HCT116 (cell line): ENCODE measurements around the gene CCL18. TPM values are rescaled to one million over a fixed set of nuclear protein-coding genes. Genes with fewer than 3 reads are reported as not detected.

Source experiments
- ATAC-seq: fragments of 200-7000 bp; cut with Tn5 transposase; 2 replicates; pipeline ENCODE4 v1.9.1; 2020; ENCODE audit warnings: mild to moderate bottlenecking, moderate library complexity
- BruUV-seq: library from RNA; stranded (reverse); fragments of 400-500 nt; replicated peaks from 2 replicates; lab custom pipeline; 2021; lab: Mats Ljungman, UMichigan
- CTCF ChIA-PET: fragments of 300-600 bp; sonication (Branson Sonifier 250); formaldehyde crosslinking; loops from one replicate; lab custom pipeline; 2021; ENCODE audit warnings: antibody characterized with exemption; lab: Charles Lee
- POLR2A ChIA-PET: fragments of 300-600, 350-600 bp; sonication (Branson Sonifier 250); formaldehyde crosslinking; loops from one replicate; lab custom pipeline; 2021; ENCODE audit warnings: antibody characterized with exemption; lab: Charles Lee
- RAD21 ChIA-PET, 2 experiments: fragments of 300-600 bp; sonication (Branson Sonifier 250); formaldehyde crosslinking; loops; one replicate each; lab custom pipeline; 2023; ENCODE audit warnings: low total read pairs in 2 of 2; ENCODE audit not compliant: uncharacterized antibody in 2 of 2, unreplicated experiment in 2 of 2, low non-redundant PET in 1 of 2; lab: Charles Lee
- DNase-seq: peaks from one replicate; pipeline ENCODE4 v3.0.0-alpha.2; 2010; ENCODE audit warnings: low read depth, low spot score
- H2AFZ ChIP-seq: fragments of 200-600 bp; shearing (Covaris generic), sonication (generic); 2 replicates; pipeline ENCODE4 v1.6.1; 2017; ENCODE audit warnings: low read depth, mixed run types, mixed read lengths, antibody characterized with exemption, low read length; ENCODE audit not compliant: poor library complexity, severe bottlenecking
- H3K27ac ChIP-seq: 2 replicates; pipeline ENCODE4 v1.5.1; 2012; ENCODE audit warnings: low read depth, low read length
- H3K27me3 ChIP-seq: fragments of 200-600 bp; sonication (generic); 2 replicates; pipeline ENCODE4 v1.6.1; 2016; ENCODE audit warnings: mixed run types, low read length, mixed read lengths; ENCODE audit not compliant: insufficient read depth
- H3K36me3 ChIP-seq, 2 experiments: fragments of 200-500 bp in 1 of 2; fragments of 200-600 bp in 1 of 2; sonication (Bioruptor generic) in 1 of 2; sonication (generic) in 1 of 2; 2 replicates each; pipeline versions ENCODE4 v1.5.1 to v1.6.1; 2014 to 2016; ENCODE audit warnings: low read length in 2 of 2, inconsistent platforms in 1 of 2, mixed read lengths in 1 of 2, mixed run types in 1 of 2; ENCODE audit not compliant: insufficient read depth in 2 of 2, control insufficient read depth in 1 of 2
- H3K4me1 ChIP-seq, 2 experiments: fragments of 200-600 bp in 1 of 2; sonication (generic) in 1 of 2; 2 replicates each; pipeline versions ENCODE4 v1.5.1 to v1.6.1; 2012 to 2017; ENCODE audit warnings: low read length in 2 of 2, inconsistent platforms in 1 of 2, mild to moderate bottlenecking in 1 of 2, mixed read lengths in 1 of 2, mixed run types in 1 of 2, moderate library complexity in 1 of 2; ENCODE audit not compliant: insufficient read depth in 2 of 2, control insufficient read depth in 1 of 2
- H3K4me2 ChIP-seq: fragments of 200-600 bp; sonication (generic); 2 replicates; pipeline ENCODE4 v1.6.1; 2017; ENCODE audit warnings: mixed run types, low read length, mixed read lengths
- H3K4me3 ChIP-seq, 2 experiments: fragments of 200-600 bp in 1 of 2; sonication (generic) in 1 of 2; replicated peaks in 1 of 2; 2 replicates each; pipeline ENCODE4 v1.5.1; 2011 to 2016; ENCODE audit warnings: low read length in 2 of 2, control low read depth in 1 of 2, low read depth in 1 of 2, mild to moderate bottlenecking in 1 of 2, mixed read lengths in 1 of 2, mixed run types in 1 of 2
- H3K79me2 ChIP-seq: fragments of 200-600 bp; sonication (generic); 2 replicates; pipeline ENCODE4 v1.6.1; 2017; ENCODE audit warnings: mild to moderate bottlenecking, mixed run types, low read length, moderate library complexity, mixed read lengths; ENCODE audit not compliant: insufficient read depth
- H3K9ac ChIP-seq: fragments of 200-600 bp; sonication (generic); 2 replicates; pipeline ENCODE4 v1.6.1; 2016; ENCODE audit warnings: low read length, mixed read lengths
- H3K9me2 ChIP-seq: fragments of 200-600 bp; sonication (generic), shearing (Covaris generic); 2 replicates; pipeline ENCODE4 v1.6.1; 2017; ENCODE audit warnings: mixed run types, mild to moderate bottlenecking, moderate library complexity; ENCODE audit not compliant: insufficient read depth
- H3K9me3 ChIP-seq, 2 experiments: fragments of 200-500 bp in 1 of 2; fragments of 200-600 bp in 1 of 2; sonication (Bioruptor generic) in 1 of 2; sonication (generic) in 1 of 2; 2 replicates each; pipeline ENCODE4 v1.6.1; 2014 to 2017; ENCODE audit warnings: low read length in 2 of 2, mixed read lengths in 2 of 2, inconsistent platforms in 1 of 2, low read depth in 1 of 2, mild to moderate bottlenecking in 1 of 2, mixed run types in 1 of 2, moderate library complexity in 1 of 2; ENCODE audit not compliant: control insufficient read depth in 1 of 2, insufficient read depth in 1 of 2
- H4K20me1 ChIP-seq: fragments of 200-600 bp; sonication (generic), shearing (Covaris generic); 2 replicates; pipeline ENCODE4 v1.6.1; 2017; ENCODE audit warnings: mixed run types, mild to moderate bottlenecking, moderate library complexity; ENCODE audit not compliant: insufficient read depth
- CBX3 ChIP-seq: IDR thresholded peaks from 2 replicates; pipeline ENCODE4 v1.6.1; 2012; ENCODE audit warnings: low read depth
- CEBPB ChIP-seq: IDR thresholded peaks from 2 replicates; pipeline ENCODE4 v1.6.1; 2012; ENCODE audit warnings: low read depth
- EGR1 ChIP-seq: IDR thresholded peaks from 2 replicates; pipeline ENCODE4 v1.6.1; 2012; ENCODE audit warnings: low read depth
- ELF1 ChIP-seq: IDR thresholded peaks from 2 replicates; pipeline ENCODE4 v1.6.1; 2012; ENCODE audit warnings: low read depth, borderline replicate concordance
- EZH2 ChIP-seq: fragments of 200-600 bp; sonication (generic); IDR thresholded peaks from 2 replicates; pipeline ENCODE4 v1.6.1; 2017; ENCODE audit warnings: antibody characterized with exemption, mixed run types
- EZH2phosphoT487 ChIP-seq: fragments of 200-600 bp; IDR thresholded peaks from 2 replicates; pipeline ENCODE4 v1.6.1; 2018; ENCODE audit warnings: antibody characterized with exemption, borderline replicate concordance
- JUND ChIP-seq: IDR thresholded peaks from 2 replicates; pipeline ENCODE4 v1.6.1; 2012
- POLR2A ChIP-seq: IDR thresholded peaks from 2 replicates; pipeline ENCODE4 v1.7.0; 2011; ENCODE audit warnings: borderline replicate concordance; ENCODE audit not compliant: insufficient read depth, insufficient read length; ENCODE audit errors: extremely low read depth
- SIN3A ChIP-seq: IDR thresholded peaks from 2 replicates; pipeline ENCODE4 v1.6.1; 2012; ENCODE audit warnings: low read depth
- SP1 ChIP-seq: IDR thresholded peaks from 2 replicates; pipeline ENCODE4 v1.6.1; 2012; ENCODE audit warnings: low read depth
- SRF ChIP-seq: IDR thresholded peaks from 2 replicates; pipeline ENCODE4 v1.6.1; 2012; ENCODE audit warnings: low read depth
- TCF7L2 ChIP-seq: IDR thresholded peaks from 2 replicates; pipeline ENCODE4 v1.7.0; 2011; ENCODE audit warnings: borderline replicate concordance, inconsistent platforms; ENCODE audit not compliant: insufficient read depth, insufficient read length; ENCODE audit errors: extremely low read depth
- YY1 ChIP-seq: IDR thresholded peaks from 2 replicates; pipeline ENCODE4 v1.6.1; 2011; ENCODE audit warnings: low read length, low read depth, moderate library complexity, mild to moderate bottlenecking; ENCODE audit not compliant: insufficient replicate concordance; ENCODE audit errors: extremely low read depth
- ZFX ChIP-seq: fragments of 450-650 bp; IDR thresholded peaks from 2 replicates; pipeline ENCODE4 v1.6.1; 2017
- ZNF274 ChIP-seq: fragments of 200-500 bp; sonication (Bioruptor generic); IDR thresholded peaks from 2 replicates; pipeline ENCODE4 v1.6.1; 2014; ENCODE audit warnings: mild to moderate bottlenecking, low read depth, low read length, inconsistent platforms
- intact Hi-C: fragments of 100-400 bp; cut with micrococcal nuclease; formaldehyde crosslinking; loops from 2 replicates; pipeline ENCODE4 v1.10.0; 2022
- total RNA-seq: library from RNA; stranded (reverse); gene quantifications from one replicate; pipeline ENCODE4 v1.2.1, GENCODE V29; 2021; ENCODE audit not compliant: unreplicated experiment
- TF ChIP-seq, protein P1 (sequence below): IDR thresholded peaks from 2 replicates; pipeline ENCODE4 v1.6.1; 2012
- TF ChIP-seq, protein P2 (sequence below): IDR thresholded peaks from 2 replicates; pipeline ENCODE4 v1.6.1; 2012; ENCODE audit warnings: low read depth
- TF ChIP-seq, protein P3 (sequence below), 3 experiments: fragments of 200-600 bp in 1 of 3; sonication (generic) in 1 of 3; IDR thresholded peaks in 2 of 3; conservative IDR thresholded peaks in 1 of 3; 2 replicates each; pipeline ENCODE4 v1.5.1; 2012 to 2017; ENCODE audit warnings: low read depth in 2 of 3, low read length in 2 of 3, antibody characterized with exemption in 1 of 3, borderline replicate concordance in 1 of 3, control low read depth in 1 of 3, mild to moderate bottlenecking in 1 of 3, mixed read lengths in 1 of 3, mixed run types in 1 of 3, moderate library complexity in 1 of 3; ENCODE audit not compliant: insufficient read depth in 1 of 3
- TF ChIP-seq, protein P4 (sequence below): IDR thresholded peaks from 2 replicates; pipeline ENCODE4 v1.6.1; 2012

The CCL18 gene
- total RNA-seq, 1 experiment from 2014 or later = not detected

DNA sequence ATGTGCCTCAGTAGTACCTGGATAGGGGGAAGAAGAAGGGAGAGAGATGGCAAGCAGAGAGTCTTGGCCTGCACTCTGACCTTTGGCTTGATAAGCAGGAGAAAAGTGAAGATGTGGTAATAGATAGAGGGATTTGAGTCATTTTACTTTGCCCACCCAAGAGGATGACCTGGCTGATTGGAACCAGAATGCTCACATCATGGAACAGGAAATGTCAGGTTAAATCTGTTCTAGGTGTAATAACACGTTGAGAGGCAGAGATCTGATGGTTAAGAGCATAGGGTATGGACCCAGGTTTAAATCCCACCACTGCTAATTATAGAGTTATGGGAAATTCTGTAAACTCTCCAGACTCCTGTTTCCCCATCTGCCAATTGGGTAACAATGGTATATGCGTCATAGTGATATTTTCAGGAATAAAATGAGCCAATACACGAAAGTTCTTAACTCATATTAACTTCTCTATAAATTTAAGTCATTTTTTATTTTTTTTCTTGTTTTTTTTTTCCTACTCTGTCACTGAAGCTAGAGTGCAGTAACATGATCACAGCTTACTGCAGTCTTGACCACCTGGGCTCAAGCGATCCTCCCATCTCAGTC is 8.1 kb upstream of the CCL18 start (continued):
- TF ChIP-seq ZNF274 = no peak

DNA sequence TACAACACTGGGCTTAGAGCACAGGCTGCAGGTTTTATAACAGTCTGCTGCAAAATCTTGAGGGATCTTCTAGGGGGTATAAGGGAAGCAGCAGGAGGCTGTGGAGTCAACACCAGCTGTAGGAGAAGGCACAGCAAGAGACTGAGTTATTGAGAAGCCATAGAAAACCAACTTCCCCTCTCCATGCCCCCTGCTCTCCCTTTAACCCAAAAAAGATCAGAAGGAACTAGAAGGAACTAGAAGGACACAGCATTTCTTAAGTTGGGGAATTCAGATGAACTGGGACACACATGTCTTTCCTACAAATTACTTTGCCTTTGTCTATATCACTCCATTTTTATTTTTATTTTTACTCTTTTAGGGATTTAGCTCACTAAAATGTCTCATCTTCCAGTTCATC is 6.2 kb upstream of the CCL18 start:
- CTCF ChIA-PET = interaction anchor here (2.3 kb wide), 1 partner anchor 15 kb away, joined by 9 read pairs; no protein-coding TSS in a partner anchor
- intact Hi-C loops = no loop called here
- TF ChIP-seq, protein P1, sequence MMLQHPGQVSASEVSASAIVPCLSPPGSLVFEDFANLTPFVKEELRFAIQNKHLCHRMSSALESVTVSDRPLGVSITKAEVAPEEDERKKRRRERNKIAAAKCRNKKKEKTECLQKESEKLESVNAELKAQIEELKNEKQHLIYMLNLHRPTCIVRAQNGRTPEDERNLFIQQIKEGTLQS = no peak
- no peak for TF ChIP-seq SIN3A
- TF ChIP-seq EZH2phosphoT487 = no peak
- TF ChIP-seq ELF1 = no peak
- no peak for TF ChIP-seq CBX3
- no peak for TF ChIP-seq EZH2
- TF ChIP-seq SRF = no peak
- TF ChIP-seq TCF7L2 = no peak
- no peak for TF ChIP-seq JUND
- no peak for TF ChIP-seq EGR1
- TF ChIP-seq, protein P2, sequence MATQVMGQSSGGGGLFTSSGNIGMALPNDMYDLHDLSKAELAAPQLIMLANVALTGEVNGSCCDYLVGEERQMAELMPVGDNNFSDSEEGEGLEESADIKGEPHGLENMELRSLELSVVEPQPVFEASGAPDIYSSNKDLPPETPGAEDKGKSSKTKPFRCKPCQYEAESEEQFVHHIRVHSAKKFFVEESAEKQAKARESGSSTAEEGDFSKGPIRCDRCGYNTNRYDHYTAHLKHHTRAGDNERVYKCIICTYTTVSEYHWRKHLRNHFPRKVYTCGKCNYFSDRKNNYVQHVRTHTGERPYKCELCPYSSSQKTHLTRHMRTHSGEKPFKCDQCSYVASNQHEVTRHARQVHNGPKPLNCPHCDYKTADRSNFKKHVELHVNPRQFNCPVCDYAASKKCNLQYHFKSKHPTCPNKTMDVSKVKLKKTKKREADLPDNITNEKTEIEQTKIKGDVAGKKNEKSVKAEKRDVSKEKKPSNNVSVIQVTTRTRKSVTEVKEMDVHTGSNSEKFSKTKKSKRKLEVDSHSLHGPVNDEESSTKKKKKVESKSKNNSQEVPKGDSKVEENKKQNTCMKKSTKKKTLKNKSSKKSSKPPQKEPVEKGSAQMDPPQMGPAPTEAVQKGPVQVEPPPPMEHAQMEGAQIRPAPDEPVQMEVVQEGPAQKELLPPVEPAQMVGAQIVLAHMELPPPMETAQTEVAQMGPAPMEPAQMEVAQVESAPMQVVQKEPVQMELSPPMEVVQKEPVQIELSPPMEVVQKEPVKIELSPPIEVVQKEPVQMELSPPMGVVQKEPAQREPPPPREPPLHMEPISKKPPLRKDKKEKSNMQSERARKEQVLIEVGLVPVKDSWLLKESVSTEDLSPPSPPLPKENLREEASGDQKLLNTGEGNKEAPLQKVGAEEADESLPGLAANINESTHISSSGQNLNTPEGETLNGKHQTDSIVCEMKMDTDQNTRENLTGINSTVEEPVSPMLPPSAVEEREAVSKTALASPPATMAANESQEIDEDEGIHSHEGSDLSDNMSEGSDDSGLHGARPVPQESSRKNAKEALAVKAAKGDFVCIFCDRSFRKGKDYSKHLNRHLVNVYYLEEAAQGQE = no peak
- no peak for TF ChIP-seq ZNF274
- TF ChIP-seq ZFX = no peak
- no peak for TF ChIP-seq POLR2A
- TF ChIP-seq, protein P3, sequence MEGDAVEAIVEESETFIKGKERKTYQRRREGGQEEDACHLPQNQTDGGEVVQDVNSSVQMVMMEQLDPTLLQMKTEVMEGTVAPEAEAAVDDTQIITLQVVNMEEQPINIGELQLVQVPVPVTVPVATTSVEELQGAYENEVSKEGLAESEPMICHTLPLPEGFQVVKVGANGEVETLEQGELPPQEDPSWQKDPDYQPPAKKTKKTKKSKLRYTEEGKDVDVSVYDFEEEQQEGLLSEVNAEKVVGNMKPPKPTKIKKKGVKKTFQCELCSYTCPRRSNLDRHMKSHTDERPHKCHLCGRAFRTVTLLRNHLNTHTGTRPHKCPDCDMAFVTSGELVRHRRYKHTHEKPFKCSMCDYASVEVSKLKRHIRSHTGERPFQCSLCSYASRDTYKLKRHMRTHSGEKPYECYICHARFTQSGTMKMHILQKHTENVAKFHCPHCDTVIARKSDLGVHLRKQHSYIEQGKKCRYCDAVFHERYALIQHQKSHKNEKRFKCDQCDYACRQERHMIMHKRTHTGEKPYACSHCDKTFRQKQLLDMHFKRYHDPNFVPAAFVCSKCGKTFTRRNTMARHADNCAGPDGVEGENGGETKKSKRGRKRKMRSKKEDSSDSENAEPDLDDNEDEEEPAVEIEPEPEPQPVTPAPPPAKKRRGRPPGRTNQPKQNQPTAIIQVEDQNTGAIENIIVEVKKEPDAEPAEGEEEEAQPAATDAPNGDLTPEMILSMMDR (IDR thresholded peaks at IDR 0.05 in 2 of 3, conservative IDR thresholded peaks at IDR 0.05 in 1 of 3; ENCODE audit: borderline replicate concordance in 1 of 3, insufficient read depth in 1 of 3, low read depth in 2 of 3, low read length in 2 of 3) = no peak
- no peak for TF ChIP-seq YY1
- no peak for TF ChIP-seq SP1
- TF ChIP-seq, protein P4, sequence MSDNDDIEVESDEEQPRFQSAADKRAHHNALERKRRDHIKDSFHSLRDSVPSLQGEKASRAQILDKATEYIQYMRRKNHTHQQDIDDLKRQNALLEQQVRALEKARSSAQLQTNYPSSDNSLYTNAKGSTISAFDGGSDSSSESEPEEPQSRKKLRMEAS = no peak
- no peak for TF ChIP-seq CEBPB
- ATAC-seq = no peak
- no peak overlapping the region for H3K4me3 ChIP-seq
- no peak overlapping the region for H3K9ac ChIP-seq
- H2AFZ ChIP-seq = no peak overlapping the region
- H4K20me1 ChIP-seq = no peaks in the 10 kb centered on the region
- no peak for DNase-seq
- POLR2A ChIA-PET = no interaction called here
- H3K4me1 ChIP-seq = no peaks in the 10 kb centered on the region
- RAD21 ChIA-PET = no interaction called here
- BruUV-seq = no TSS peak
- H3K4me2 ChIP-seq = no peak overlapping the region
- no peaks in the 10 kb centered on the region for H3K9me3 ChIP-seq
- no peak overlapping the region for H3K27ac ChIP-seq
- 0 out of 2 replicates have a peak, but pooled peaks cover 3% of the 10 kb centered on the region for H3K27me3 ChIP-seq
- H3K79me2 ChIP-seq = no peaks in the 10 kb centered on the region
- H3K36me3 ChIP-seq = no peaks in the 10 kb centered on the region
- H3K9me2 ChIP-seq = no peaks in the 10 kb centered on the region
